Hematopoietic multipotent progenitor cell treated with erythropoietin and hydrocortisone succinate and interleukin-3 and kit ligand, for 15 days (in vitro differentiated cells): Measurements from ENCODE around the gene VWA5B1.
"Not testable (repeated sequence)": the region's sequence is repeated elsewhere in the genome, so short reads cannot be mapped to it uniquely, and the experiment has no call there.

Experiments
- DNase-seq: peaks from one replicate; pipeline ENCODE4 v3.0.0-alpha.2; 2015; ENCODE audit warnings: low spot score

VWA5B1 gene

DNA sequence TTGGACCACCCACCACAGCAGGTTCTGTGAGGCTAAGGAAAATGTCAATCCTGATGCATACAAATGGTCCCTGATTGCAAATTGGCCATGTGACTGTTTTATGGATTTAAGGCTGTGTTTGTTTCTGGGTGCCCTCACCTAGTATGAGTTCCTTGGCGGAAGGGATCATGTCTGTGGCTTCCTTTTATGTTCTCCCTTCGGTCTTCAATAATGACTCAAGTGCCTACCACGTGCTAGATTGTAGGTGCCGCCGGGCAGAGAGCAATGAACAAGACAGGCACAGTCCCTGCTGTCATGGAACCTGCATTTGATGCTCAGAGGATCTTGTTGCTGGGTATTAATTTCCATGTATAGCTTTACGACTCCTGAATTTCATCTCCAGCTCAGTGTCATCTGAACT, 9.8 kb upstream of the VWA5B1 start:
- DNase-seq, result no peak

GRCh38 chr1:20281801-20282200, 8.9 kb upstream of the VWA5B1 start:
- no peak for DNase-seq

- DNase-seq, result no peak
Observed at GRCh38 chr1:20282533-20282932, 8.1 kb upstream of the VWA5B1 start.

DNA sequence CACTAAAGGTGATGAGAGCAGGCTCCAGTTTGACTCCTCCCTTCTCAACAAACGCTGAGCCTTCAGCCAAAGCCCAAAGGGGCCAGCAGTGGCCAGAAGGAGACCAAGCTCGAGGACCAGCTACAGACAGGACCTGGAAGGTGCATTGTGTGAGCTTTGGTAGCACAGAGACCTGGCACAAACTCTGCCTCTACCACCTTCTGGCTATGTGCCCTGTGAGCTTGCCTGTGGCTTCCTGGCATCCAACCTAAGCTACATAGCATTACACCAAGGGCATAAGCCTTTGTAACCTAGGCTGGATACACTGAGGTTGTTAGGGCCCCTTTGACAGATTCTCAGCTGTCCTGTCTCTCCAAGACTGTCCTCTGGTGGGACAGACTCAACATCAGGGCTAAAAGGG, 6.6 kb upstream of the VWA5B1 start:
- DNase-seq, result no peak

DNA sequence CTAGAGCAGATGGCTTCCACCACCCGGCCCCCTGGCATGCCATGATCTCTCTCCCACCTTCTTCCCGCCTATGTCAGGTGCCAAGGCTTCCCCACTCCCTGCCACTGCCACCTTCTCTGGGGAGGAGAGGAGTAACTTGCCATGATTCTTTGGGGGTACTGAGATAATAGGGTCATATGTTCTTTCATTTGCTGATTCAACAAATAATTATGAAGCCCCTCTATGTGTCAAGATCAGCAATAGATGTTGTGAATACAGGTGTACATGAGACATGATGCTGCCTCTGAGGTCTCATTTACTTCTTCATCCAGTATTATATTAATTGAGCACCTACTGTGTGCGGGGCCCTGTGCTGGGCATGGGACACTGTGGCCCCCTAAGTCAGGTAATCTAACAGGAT, 6.0 kb upstream of the VWA5B1 start:
- DNase-seq, result no peak

- DNase-seq, result no peak
Observed at GRCh38 chr1:20285510-20285909, 5.2 kb upstream of the VWA5B1 start.

GRCh38 chr1:20287696-20288095, 3.0 kb upstream of the VWA5B1 start:
- DNase-seq, result not testable (repeated sequence)

GRCh38 chr1:20291645-20292084, 990 bp downstream of the VWA5B1 start:
- no peak for DNase-seq

GRCh38 chr1:20298626-20299025, 8.0 kb downstream of the VWA5B1 start:
- no peak for DNase-seq

- DNase-seq, result no peak
Observed at GRCh38 chr1:20301463-20302107, 10.9 kb downstream of the VWA5B1 start.

DNA sequence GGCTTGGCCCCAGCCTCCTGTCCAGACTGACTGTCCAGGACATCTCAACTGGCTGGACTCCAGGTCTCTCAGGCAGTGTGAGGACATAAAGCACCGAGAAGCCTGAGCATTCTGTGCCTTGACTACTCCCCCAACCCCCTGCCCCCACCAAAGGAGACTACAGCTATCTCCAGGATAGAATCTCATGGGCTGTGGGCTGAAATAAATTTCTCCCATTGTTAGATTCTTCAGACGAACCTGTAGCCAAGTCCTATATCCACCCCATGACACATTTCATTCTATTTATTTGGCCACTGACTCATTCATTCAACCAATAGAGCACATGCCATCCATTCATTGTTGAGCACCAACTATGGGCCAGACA, 11.4 kb downstream of the VWA5B1 start:
- no peak for DNase-seq

DNA sequence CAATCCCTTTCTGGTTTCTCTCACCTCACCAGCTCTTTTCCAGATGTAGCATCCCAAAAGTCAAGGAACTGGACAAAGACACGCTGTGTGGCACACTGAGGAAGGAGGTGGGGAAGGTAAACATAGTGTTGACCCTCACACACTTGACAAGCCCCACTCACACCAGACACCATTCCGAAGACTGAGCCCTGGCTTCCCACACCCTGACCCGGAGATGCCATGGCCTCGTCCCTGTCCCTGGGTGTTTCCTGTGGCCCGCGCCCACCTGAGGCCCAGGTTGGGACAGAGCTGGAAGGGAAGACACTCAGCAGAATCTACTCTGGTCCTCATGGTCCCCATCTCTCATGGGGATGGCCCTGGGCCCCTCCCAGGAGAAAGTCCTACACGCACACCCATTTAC, 16.4 kb downstream of the VWA5B1 start:
- DNase-seq, result no peak

DNA sequence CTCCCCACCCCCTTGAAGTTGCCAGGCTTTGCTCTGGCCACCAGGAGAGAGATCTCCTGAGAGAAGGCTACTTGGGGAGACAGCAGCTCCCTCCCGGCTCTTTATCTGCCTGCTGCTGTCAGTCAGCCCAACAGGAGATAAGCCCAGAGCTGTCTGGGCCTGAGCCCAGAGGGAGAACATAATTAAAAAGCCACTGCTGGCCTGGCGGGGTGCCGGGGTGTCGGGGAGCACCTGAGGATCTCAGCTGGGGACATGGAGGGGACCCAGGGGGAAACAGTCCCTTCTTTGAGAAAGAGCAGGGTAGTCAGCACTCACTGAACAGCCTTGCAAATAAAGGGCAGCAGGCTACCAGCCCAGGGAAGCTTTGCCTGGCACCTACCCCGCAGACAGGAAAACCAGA, 17.9 kb downstream of the VWA5B1 start:
- no peak for DNase-seq

- no peak for DNase-seq
Observed at GRCh38 chr1:20311289-20311688, 20.6 kb downstream of the VWA5B1 start.

- DNase-seq, result no peak
Observed at GRCh38 chr1:20312310-20312709, 21.6 kb downstream of the VWA5B1 start.

DNA sequence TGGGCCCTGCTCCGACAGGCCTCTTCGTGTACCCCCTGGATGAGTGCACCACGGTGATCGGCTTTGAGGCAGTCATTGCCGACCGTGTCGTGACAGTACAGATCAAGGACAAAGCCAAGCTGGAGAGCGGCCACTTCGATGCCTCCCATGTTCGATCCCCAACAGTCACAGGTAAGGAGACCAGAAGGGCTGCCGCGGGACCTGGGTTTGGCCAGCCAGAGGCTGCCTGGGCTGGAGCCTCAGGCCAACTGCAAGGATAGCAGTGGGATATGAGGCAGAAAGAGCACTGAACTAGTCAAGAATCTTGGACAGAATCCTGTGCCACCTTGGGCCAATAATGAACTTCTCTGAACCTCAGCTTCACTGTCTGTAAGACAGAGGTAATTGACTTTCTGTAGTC, 22.1 kb downstream of the VWA5B1 start:
- no peak for DNase-seq

- DNase-seq, result no peak
Observed at GRCh38 chr1:20317471-20317870, 26.8 kb downstream of the VWA5B1 start.

- DNase-seq, result no peak
Observed at GRCh38 chr1:20318521-20318920, 27.8 kb downstream of the VWA5B1 start.

- no peak for DNase-seq
Observed at GRCh38 chr1:20318971-20319370, 28.3 kb downstream of the VWA5B1 start.

DNA sequence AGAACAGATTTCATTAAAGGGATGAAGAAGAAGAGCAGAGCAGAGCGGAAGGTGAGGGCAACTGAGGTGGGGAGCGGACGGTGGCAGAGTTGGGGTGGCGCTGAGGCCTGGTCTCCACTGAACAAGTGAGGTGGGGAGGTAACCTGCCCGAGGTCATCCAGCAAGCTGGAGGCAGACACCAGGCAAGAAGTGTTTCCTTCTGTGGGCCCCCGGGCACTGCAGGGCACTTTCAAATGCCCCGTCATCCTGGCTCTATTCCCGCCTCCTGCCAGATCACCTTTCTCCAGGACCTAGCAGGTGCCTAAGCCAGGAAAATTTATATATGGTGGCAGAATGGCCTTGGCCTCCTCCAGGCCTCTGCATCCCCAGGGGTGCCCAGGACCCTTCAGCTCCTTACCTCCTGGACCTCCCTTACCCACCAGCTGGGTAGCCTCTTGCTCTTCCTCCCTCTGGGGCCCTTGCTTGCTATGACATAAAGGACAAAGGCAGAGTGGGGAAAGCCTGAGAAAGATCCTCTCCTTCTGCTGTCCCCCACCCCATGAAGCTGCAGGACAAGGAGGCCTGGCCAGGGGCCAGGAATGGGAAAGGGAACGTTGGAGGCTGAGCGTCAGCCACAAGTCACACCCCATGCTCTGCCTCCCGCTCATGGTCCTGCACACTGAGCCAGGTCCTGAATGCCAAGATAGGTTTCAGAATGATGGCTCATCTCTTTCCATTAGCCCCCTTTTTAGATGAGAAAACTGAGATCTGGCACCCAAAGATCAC, 29.0 kb downstream of the VWA5B1 start:
- DNase-seq, result no peak

DNA sequence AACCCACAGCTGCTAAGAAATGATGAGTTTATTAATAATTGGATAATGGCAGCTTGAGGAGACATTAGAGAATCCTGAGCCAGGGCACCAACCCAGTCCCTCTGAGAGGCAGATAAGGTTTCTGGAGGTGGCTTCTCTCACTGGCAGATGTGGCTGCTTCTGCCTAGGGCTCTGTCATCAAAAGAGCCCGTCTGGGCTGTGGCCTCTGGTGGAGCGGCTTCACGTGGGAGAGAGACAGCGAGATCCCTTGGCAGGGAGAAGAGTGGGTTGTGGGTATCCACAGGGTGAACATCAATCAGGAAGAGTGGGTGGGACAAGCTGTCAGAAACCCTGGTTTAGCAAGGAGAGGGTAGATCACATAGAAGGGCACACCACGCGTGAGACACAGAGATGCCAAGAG, 30.0 kb downstream of the VWA5B1 start:
- DNase-seq, result no peak

DNA sequence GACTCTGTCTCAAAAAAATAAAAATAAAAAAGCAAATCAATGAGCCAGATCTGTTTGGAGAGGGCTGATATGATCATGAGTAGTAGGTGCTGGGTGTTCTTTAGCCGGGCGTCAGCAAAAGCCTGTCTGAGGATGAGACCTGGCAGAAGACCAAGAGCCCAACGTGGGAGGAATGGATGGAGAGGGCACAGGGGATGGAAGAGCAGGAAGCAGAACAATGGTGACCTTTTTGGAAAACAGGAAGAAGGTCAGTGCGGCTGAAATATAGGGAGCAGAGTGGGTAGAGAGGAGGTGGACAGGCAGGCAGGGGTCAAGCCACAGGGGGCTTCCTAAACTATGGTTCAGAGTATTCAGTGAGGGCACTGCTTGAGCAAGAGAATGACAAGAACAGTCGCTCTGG, 30.9 kb downstream of the VWA5B1 start:
- DNase-seq, result no peak

- DNase-seq, result no peak
Observed at GRCh38 chr1:20322081-20322824, 31.6 kb downstream of the VWA5B1 start.
